Fibroblast of the aortic adventitia (primary cell): ENCODE results near the gene TMEM101. TPM values are rescaled to one million over a fixed set of nuclear protein-coding genes. Genes with fewer than 3 reads are reported as not detected.
"Not testable (repeated sequence)": the region's sequence is repeated elsewhere in the genome, so short reads cannot be mapped to it uniquely, and the experiment has no call there.

Source experiments
- DNase-seq: peaks from one replicate; pipeline ENCODE4 v3.0.0-alpha.2; 2010; ENCODE audit warnings: low read depth
- H3K4me3 ChIP-seq: 2 replicates; pipeline ENCODE4 v1.5.1; 2011; ENCODE audit warnings: low read depth, mild to moderate bottlenecking, control low read depth, low read length, moderate library complexity
- CTCF ChIP-seq: IDR thresholded peaks from 2 replicates; pipeline ENCODE4 v1.5.1; 2011; ENCODE audit warnings: mild to moderate bottlenecking, low read length, control low read depth, inconsistent platforms; ENCODE audit not compliant: insufficient read depth
- small RNA-seq: library from RNA; depleted of rRNA; stranded (forward); fragments of <200 nt; gene quantifications from one replicate; pipeline ENCODE3, GENCODE V24; 2012
- total RNA-seq: library from RNA; depleted of rRNA; stranded (reverse); fragments of >200 nt; gene quantifications from 2 replicates; pipeline ENCODE4 v1.2.3, GENCODE V29; 2012; ENCODE audit warnings: low replicate concordance

TMEM101 gene
- total RNA-seq, 1 donor = 28.5 TPM

GRCh38 chr17:43961954-43962353, 52.8 kb downstream of the TMEM101 start:
- TF ChIP-seq CTCF = no peak
- H3K4me3 ChIP-seq = no peak overlapping the region
- no peak for DNase-seq

- not testable (repeated sequence) for H3K4me3 ChIP-seq, DNase-seq
Measured at GRCh38 chr17:43961292-43961691, 53.5 kb downstream of the TMEM101 start.

Small RNAs within 50 kb of the gene (small RNA-seq; reads per million reads assigned to genes)
- gene RF00012 = not detected

Other genes with a start within 250 kb of the TMEM101 start
- 29.9 and 37.5 TPM in 2 replicates for gene DUSP3, start 236.0 kb downstream of the TMEM101 start, total RNA-seq
- not detected in 2 replicates for gene CFAP97D1, start 234.5 kb downstream of the TMEM101 start, total RNA-seq
- 5.7 and 9.6 TPM in 2 replicates for gene MPP3, start 181.8 kb downstream of the TMEM101 start, total RNA-seq
- gene CD300LG, start 167.8 kb downstream of the TMEM101 start, total RNA-seq = not detected in 2 replicates
- 3.2 and 3.3 TPM in 2 replicates for gene MPP2, start 107.4 kb downstream of the TMEM101 start, total RNA-seq
- gene PPY, start 72.5 kb downstream of the TMEM101 start, total RNA-seq = not detected in 2 replicates
- not detected in 2 replicates for gene PYY, start 61.0 kb downstream of the TMEM101 start, total RNA-seq
- 0.16 and 2.5 TPM in 2 replicates for gene NAGS, start 10.3 kb downstream of the TMEM101 start, total RNA-seq
- 13.2 and 77.5 TPM in 2 replicates for gene LSM12, start 51.7 kb upstream of the TMEM101 start, total RNA-seq
- gene G6PC3, start 55.8 kb upstream of the TMEM101 start, total RNA-seq = 9.5 and 38.9 TPM in 2 replicates
- 29.4 and 53.1 TPM in 2 replicates for gene HDAC5, start 108.7 kb upstream of the TMEM101 start, total RNA-seq
- gene HROB, start 127.0 kb upstream of the TMEM101 start, total RNA-seq = 0.25 and 6.1 TPM in 2 replicates
- 0.27 TPM in 1 of 2 replicates, not detected in the other for gene ASB16, start 155.7 kb upstream of the TMEM101 start, total RNA-seq
- gene TMUB2, start 172.0 kb upstream of the TMEM101 start, total RNA-seq = 23.0 and 29.4 TPM in 2 replicates
- 36.6 and 108 TPM in 2 replicates for gene ATXN7L3, start 184.9 kb upstream of the TMEM101 start, total RNA-seq
- 64.2 and 195 TPM in 2 replicates for gene UBTF, start 204.7 kb upstream of the TMEM101 start, total RNA-seq